PC-3 (cell line): ENCODE results near the gene HHAT. TPM values are rescaled to one million over a fixed set of nuclear protein-coding genes. Genes with fewer than 3 reads are reported as not detected.
A peak's percentile ranks its signal among the peaks of the same experiment; 100 is the strongest.

ENCODE experiments used
- ATAC-seq: fragments of 200-7000 bp; cut with Tn5 transposase; 2 replicates; pipeline ENCODE4 v1.9.1; 2020; ENCODE audit warnings: mild to moderate bottlenecking, moderate library complexity
- BruUV-seq: library from RNA; stranded (reverse); fragments of 400-500 nt; replicated peaks from 2 replicates; lab custom pipeline; 2021; lab: Mats Ljungman, UMichigan
- CTCF ChIA-PET: fragments of 300-600 bp; sonication (Branson Sonifier 250); formaldehyde crosslinking; loops from one replicate; lab custom pipeline; 2022; ENCODE audit warnings: antibody characterized with exemption; lab: Charles Lee
- POLR2A ChIA-PET: fragments of 300-600 bp; sonication (Branson Sonifier 250); formaldehyde crosslinking; loops from one replicate; lab custom pipeline; 2022; ENCODE audit warnings: antibody characterized with exemption; ENCODE audit not compliant: unreplicated experiment; lab: Charles Lee
- DNase-seq: peaks from one replicate; pipeline ENCODE4 v3.0.0-alpha.2; 2015
- H2AFZ ChIP-seq: fragments of 300-600 bp; sonication (generic); 2 replicates; pipeline ENCODE4 v1.6.0; 2016; ENCODE audit warnings: antibody characterized with exemption, low read length
- H3F3A ChIP-seq: fragments of 300-600 bp; sonication (generic); one replicate; pipeline ENCODE4 v1.6.0; 2017; ENCODE audit warnings: antibody characterized with exemption, low read length, control low read depth, mild to moderate bottlenecking; ENCODE audit not compliant: unreplicated experiment
- H3K27ac ChIP-seq: fragments of 300-600 bp; sonication (generic); 2 replicates; pipeline ENCODE4 v1.5.1; 2016; ENCODE audit warnings: mild to moderate bottlenecking, low read length
- H3K27me3 ChIP-seq: fragments of 300-600 bp; sonication (generic); 2 replicates; pipeline ENCODE4 v1.6.1; 2016; ENCODE audit warnings: low read length, mixed read lengths
- H3K36me3 ChIP-seq: fragments of 300-600 bp; sonication (generic); 2 replicates; pipeline ENCODE4 v1.6.1; 2016; ENCODE audit warnings: low read depth, mixed run types, low read length, mixed read lengths
- H3K4me1 ChIP-seq: fragments of 300-600 bp; sonication (generic); 2 replicates; pipeline ENCODE4 v1.5.1; 2016; ENCODE audit warnings: low read length; ENCODE audit not compliant: insufficient read depth
- H3K4me2 ChIP-seq: fragments of 300-600 bp; sonication (generic); 2 replicates; pipeline ENCODE4 v1.6.0; 2016; ENCODE audit warnings: low read length
- H3K4me3 ChIP-seq: fragments of 300-600 bp; sonication (generic); 2 replicates; pipeline ENCODE4 v1.5.1; 2016; ENCODE audit warnings: mild to moderate bottlenecking, low read length, mixed read lengths
- H3K79me2 ChIP-seq: fragments of 300-600 bp; sonication (generic); 2 replicates; pipeline ENCODE4 v1.6.1; 2017; ENCODE audit warnings: low read length, mixed read lengths
- H3K9ac ChIP-seq: fragments of 300-600 bp; sonication (generic); 2 replicates; pipeline ENCODE4 v1.6.0; 2016; ENCODE audit warnings: mild to moderate bottlenecking, low read length
- H3K9me2 ChIP-seq: fragments of 300-600 bp; sonication (generic); replicated peaks from 2 replicates; pipeline ENCODE4 v1.6.1; 2016; ENCODE audit warnings: mixed run types, low read length, mixed read lengths
- H3K9me3 ChIP-seq: fragments of 300-600 bp; sonication (generic); 2 replicates; pipeline ENCODE4 v1.6.1; 2016; ENCODE audit warnings: low read length, mixed read lengths
- H4K20me1 ChIP-seq: fragments of 300-600 bp; sonication (generic); 2 replicates; pipeline ENCODE4 v1.6.1; 2016; ENCODE audit warnings: low read length, mixed read lengths
- CTCF ChIP-seq: fragments of 300-600 bp; sonication (generic); conservative IDR thresholded peaks from 2 replicates; pipeline ENCODE4 v1.5.1; 2017; ENCODE audit warnings: antibody characterized with exemption, low read depth, mild to moderate bottlenecking, low read length
- EZH2 ChIP-seq: fragments of 300-600 bp; sonication (generic); IDR thresholded peaks from one replicate; pipeline ENCODE4 v1.6.1; 2017; ENCODE audit warnings: antibody characterized with exemption, mild to moderate bottlenecking, low read length; ENCODE audit not compliant: unreplicated experiment
- EZH2phosphoT487 ChIP-seq: fragments of 300-600 bp; sonication (generic); IDR thresholded peaks from 2 replicates; pipeline ENCODE4 v1.6.1; 2018; ENCODE audit warnings: mild to moderate bottlenecking, antibody characterized with exemption, low read length, borderline replicate concordance
- intact Hi-C: fragments of 100-400 bp; cut with micrococcal nuclease; formaldehyde crosslinking; loops from 2 replicates; pipeline ENCODE4 v1.9.0; 2023
- total RNA-seq: library from RNA; depleted of rRNA; stranded (reverse); fragments of >200 nt; gene quantifications from 2 replicates; pipeline ENCODE4 v1.2.3, GENCODE V29; 2014

The HHAT gene
- total RNA-seq, 1 experiment from 2014 or later, result 3.4 TPM

GRCh38 chr1:210291786-210292230, 36.9 kb upstream of the HHAT start:
- Histone ChIP-seq H3K9ac (peak overlapping the region; percentile 24; the same call in 1 of the 2 replicates), H2AFZ (peak overlapping the region; percentile 92), H3K4me2 (peak overlapping the region; percentile 94), H3K9me3 (no peaks in the 10 kb centered on the region), H3K36me3 (no peaks in the 10 kb centered on the region), H4K20me1 (no peaks in the 10 kb centered on the region), H3F3A (no peaks in the 10 kb centered on the region), H3K4me1 (peaks cover 12% of the 10 kb centered on the region), H3K27me3 (no peaks in the 10 kb centered on the region), H3K79me2 (no peaks in the 10 kb centered on the region), H3K9me2 (0 out of 2 replicates have a peak, but pooled peaks cover 4% of the 10 kb centered on the region), H3K4me3 (peak overlapping the region; percentile 69), H3K27ac (no peak overlapping the region)
- ChIA-PET CTCF (no interaction called here), POLR2A (no interaction called here)
- TF ChIP-seq CTCF (no peak), EZH2 (no peak), EZH2phosphoT487 (no peak)
- DNase-seq (no peak), ATAC-seq (no peak)
- intact Hi-C loops, result loop anchor here (5.0 kb wide), 1 partner anchor 40 kb away; no protein-coding TSS in a partner anchor
- BruUV-seq, result no TSS peak

DNA sequence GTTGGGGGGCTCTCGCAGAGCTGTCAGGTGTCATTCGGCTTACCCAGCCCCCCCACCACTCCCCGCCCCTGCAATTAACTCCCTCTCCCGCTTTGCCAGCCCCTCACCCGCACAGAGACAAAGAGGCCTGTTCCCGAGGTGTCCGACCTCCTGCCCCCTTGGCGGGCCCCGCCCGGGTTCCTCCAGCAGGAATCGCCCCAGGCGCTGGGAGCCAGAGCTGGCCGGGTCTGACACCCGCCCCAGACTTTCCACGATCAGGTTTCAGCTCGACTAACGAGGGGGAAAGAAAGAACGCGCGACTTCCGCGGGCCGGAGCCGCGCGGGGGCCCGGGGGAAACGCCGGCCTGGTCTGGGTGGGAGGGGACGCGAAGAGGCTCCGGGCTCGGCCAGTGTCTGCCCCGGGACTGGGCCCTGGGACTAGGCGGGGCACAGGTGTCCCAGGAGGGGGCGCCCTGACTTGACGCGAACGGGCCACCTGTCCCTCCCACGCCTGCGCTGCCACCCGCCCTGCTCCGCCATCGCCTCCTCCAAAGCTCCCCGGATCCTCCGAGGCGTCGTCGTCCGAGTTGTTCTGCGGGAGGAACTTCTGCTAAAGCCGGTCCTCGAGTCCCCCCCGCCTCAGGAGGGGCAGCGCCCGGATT, 36.4 kb upstream of the HHAT start:
- ATAC-seq (peak; percentile 86), DNase-seq (peak; percentile 57)

More for the DNA sequence above, 36.4 kb upstream of the HHAT start:
- peak overlapping the region; percentile 69 for H3K4me3 ChIP-seq
- peaks cover 12% of the 10 kb centered on the region for H3K4me1 ChIP-seq
- H3K27me3 ChIP-seq, result no peaks in the 10 kb centered on the region
- H3K79me2 ChIP-seq, result no peaks in the 10 kb centered on the region
- peak overlapping the region; percentile 92 for H2AFZ ChIP-seq
- no peaks in the 10 kb centered on the region for H3F3A ChIP-seq
- POLR2A ChIA-PET, result no interaction called here
- no peaks in the 10 kb centered on the region for H3K9me3 ChIP-seq
- H3K27ac ChIP-seq, result no peak overlapping the region
- no peaks in the 10 kb centered on the region for H3K36me3 ChIP-seq
- peak overlapping the region; percentile 24 for H3K9ac ChIP-seq
- H4K20me1 ChIP-seq, result no peaks in the 10 kb centered on the region
- H3K9me2 ChIP-seq, result 0 out of 2 replicates have a peak, but pooled peaks cover 4% of the 10 kb centered on the region
- BruUV-seq, result no TSS peak
- H3K4me2 ChIP-seq, result peak overlapping the region; percentile 94
- intact Hi-C loops, result loop anchor here (5.0 kb wide), 1 partner anchor 40 kb away; no protein-coding TSS in a partner anchor
- TF ChIP-seq EZH2 (no peak), EZH2phosphoT487 (no peak), CTCF (peak; percentile 70)
- CTCF ChIA-PET, result no interaction called here
